Omental fat pad (tissue), 4 donors: ENCODE results near the gene CD3E. TPM values are rescaled to one million over a fixed set of nuclear protein-coding genes. Genes with fewer than 3 reads are reported as not detected.

Source experiments
- ATAC-seq: fragments of 150-250 bp; one replicate; pipeline ENCODE4 v1.9.1; 2016; ENCODE audit warnings: mild to moderate bottlenecking, moderate library complexity; ENCODE audit not compliant: low FRiP score
- DNase-seq: peaks from one replicate; pipeline ENCODE4 v3.0.0-alpha.2; 2019; ENCODE audit warnings: low spot score
- total RNA-seq, 4 donors: library from RNA; depleted of rRNA; stranded (reverse); fragments of >200 nt; gene quantifications; one replicate each; pipeline ENCODE4 v1.1.0, GENCODE V29; 2016
- TF ChIP-seq, protein P1 (sequence below), 3 donors: fragments of 450-650 bp; IDR thresholded peaks; one replicate each; pipeline ENCODE4 v1.5.1; 2016 to 2017; ENCODE audit warnings: antibody characterized with exemption in 3 of 3, mild to moderate bottlenecking in 3 of 3, moderate library complexity in 2 of 3

CD3E gene
- total RNA-seq, 4 donors from 2014 or later, result 2.8 to 4.1 (median 3.0) TPM

DNA sequence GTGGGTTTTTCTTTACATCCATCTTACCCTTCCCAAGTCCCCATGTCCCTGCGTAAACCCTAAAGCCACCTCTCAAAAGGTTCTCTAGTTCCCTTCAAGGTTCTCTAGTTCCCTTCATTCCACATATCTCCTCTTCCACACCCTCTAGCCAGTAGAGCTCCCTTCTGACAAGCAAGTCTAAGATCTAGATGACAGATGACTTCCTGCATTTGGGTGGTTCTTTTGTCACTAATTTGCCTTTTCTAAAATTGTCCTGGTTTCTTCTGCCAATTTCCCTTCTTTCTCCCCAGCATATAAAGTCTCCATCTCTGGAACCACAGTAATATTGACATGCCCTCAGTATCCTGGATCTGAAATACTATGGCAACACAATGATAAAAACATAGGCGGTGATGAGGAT, 7.8 kb downstream of the CD3E start:
- DNase-seq (no peak), ATAC-seq (no peak)
- TF ChIP-seq, protein P1, sequence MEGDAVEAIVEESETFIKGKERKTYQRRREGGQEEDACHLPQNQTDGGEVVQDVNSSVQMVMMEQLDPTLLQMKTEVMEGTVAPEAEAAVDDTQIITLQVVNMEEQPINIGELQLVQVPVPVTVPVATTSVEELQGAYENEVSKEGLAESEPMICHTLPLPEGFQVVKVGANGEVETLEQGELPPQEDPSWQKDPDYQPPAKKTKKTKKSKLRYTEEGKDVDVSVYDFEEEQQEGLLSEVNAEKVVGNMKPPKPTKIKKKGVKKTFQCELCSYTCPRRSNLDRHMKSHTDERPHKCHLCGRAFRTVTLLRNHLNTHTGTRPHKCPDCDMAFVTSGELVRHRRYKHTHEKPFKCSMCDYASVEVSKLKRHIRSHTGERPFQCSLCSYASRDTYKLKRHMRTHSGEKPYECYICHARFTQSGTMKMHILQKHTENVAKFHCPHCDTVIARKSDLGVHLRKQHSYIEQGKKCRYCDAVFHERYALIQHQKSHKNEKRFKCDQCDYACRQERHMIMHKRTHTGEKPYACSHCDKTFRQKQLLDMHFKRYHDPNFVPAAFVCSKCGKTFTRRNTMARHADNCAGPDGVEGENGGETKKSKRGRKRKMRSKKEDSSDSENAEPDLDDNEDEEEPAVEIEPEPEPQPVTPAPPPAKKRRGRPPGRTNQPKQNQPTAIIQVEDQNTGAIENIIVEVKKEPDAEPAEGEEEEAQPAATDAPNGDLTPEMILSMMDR (IDR thresholded peaks at IDR 0.05), result no peak

DNA sequence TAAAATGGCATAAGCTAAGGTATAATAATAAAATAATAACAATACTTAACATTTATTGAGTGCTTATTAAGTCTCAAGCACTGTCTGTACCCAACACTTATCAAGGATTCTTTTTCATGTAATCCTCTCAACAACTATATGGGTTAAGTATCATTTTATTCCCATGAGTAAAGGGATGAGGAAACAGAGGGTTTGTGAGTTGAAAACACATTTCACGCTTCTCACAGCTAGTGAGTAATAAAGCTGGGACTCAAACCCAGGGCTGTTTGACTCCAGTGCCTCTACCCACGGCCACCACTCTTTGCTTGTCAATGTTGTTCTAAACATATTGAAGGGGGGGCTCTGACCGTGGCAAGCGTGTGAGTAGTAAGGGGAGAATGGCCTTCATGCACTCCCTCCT, 8.7 kb downstream of the CD3E start:
- no peak for ATAC-seq
- no peak for DNase-seq
- TF ChIP-seq, protein P1 (IDR thresholded peaks at IDR 0.05), result no peak

DNA sequence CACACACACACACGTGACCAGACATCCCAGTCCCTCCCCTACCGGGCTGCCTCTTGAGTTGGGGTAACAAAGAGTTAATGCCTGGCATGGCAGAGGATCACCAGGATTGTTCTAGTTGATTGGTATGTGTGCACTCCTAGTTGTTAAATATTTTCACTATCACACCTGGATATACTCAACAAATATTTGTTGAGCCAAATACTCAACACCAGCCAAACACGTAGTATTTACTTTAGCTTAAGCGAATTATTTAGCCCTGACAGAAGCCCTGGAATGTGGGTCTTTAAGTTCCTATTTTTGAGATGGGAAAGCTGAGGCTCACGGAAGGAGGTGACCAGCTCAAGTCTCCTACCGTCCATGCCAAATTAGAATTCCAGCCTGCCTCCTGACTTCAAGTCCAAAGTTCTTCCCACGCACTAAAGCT, 10.5 kb downstream of the CD3E start:
- no peak for DNase-seq
- ATAC-seq, result no peak

DNA sequence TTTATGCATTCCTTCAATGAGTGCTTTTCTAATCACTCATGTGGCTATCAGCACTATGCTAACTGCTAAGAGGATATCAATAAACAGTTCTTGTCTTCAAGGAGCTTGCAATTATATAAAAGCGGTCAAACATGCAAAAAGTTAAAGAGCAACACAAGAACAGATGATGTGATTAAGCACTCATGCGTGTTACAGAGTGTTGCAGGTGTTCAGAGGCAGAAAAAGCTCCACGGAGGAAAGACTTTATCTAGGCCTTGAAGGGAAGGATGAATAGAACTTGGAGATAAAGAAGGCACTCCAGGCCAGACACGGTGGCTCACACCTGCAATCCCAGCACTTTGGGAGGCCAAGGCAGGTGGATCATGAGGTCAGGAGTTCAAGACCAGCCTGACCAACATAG, 13.6 kb downstream of the CD3E start:
- TF ChIP-seq, protein P1 (IDR thresholded peaks at IDR 0.05), result no peak
- ATAC-seq (no peak), DNase-seq (no peak)

More for the DNA sequence above, 10.5 kb downstream of the CD3E start:
- TF ChIP-seq, protein P1 (IDR thresholded peaks at IDR 0.05), result no peak

DNA sequence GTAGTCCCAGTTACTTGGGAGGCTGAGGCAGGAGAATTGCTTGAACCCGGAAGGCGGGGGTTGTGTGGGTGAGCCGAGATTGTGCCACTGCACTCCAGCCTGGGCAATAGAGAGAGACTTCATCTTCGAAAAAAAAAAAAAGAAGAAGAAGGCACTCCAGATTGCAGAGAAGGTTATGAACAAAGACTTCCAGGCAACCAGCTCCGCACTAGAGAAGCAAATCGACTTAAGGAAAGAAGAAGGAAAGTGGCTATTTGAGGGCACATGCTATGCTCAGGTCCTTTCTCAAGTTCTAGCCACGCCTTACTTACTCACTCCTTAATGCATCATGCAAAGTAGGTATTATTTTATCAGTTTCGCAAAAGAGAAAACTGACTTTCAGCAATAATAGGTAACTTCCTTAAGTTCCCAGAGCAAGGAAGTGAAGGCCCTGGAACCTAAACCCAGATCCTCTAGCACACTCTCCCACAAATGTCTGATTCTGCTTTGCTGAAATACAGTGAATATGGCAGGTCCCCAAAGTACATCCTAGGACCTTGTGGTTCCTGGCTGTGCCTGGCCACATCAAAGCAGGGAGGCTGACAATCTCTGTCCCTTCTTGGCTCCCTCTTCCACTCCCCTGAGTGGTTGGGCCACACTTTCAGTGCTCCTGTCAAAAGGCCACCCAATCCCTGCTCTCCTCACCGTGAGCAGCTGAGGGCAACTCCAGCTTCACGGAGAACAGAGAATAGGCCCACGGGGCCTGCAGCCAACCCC, 14.2 kb downstream of the CD3E start:
- ATAC-seq (no peak), DNase-seq (no peak)
- TF ChIP-seq, protein P1 (IDR thresholded peaks at IDR 0.05), result no peak

DNA sequence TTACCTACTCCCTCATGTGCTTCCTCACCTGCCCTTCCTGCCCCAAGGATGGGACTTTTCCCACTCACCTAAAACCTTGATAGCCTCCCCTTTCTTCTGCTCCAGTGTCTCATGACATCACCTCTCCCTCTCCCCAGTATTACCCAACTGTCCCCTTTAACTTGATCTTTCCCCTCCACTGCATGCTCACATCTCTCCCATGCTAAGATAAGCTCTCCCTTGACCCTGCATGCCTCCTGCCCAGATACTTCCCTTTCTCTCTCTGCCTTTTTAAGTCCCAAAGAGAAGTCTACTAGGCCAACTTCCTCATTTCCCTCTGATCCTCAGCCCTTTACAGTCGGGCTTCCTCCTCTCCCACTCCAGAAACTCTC, 14.8 kb downstream of the CD3E start:
- no peak for ATAC-seq
- DNase-seq, result no peak
- TF ChIP-seq, protein P1 (IDR thresholded peaks at IDR 0.05), result no peak

DNA sequence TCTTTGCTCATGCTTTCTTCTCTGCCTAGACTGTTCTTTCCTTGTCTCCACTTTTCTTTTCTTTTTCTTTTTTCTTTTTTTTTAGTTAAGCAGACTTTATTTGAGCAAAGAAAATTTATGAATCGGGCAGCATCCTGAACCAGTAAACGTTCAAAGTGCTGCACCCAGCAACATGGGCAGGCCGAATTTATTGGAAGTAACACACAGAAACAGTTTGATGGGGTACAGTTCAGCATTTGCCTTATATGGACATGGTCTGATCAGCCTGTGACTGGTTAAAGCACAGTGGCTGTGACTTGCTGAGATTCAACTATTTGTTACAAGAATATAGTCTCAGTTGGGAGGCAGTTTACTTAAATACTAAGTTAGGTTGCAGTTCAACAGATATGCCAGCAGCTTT, 16.0 kb downstream of the CD3E start:
- DNase-seq, result no peak
- no peak for ATAC-seq
- TF ChIP-seq, protein P1 (IDR thresholded peaks at IDR 0.05), result no peak
